Activated CD8-positive, alpha-beta memory T cell treated with anti-CD3 and anti-CD28 coated beads, Interleukin-2, amount 10 ng/mL, durations not matched to agents 7 days and 5 days (primary cell): ENCODE data around the gene MRPL33. TPM values are rescaled to one million over a fixed set of nuclear protein-coding genes. Genes with fewer than 3 reads are reported as not detected.

ENCODE experiments used
- ATAC-seq: fragments of 150-1000 bp; cut with Tn5 transposase; one replicate; pipeline ENCODE4 v1.10.0; 2021; ENCODE audit warnings: moderate library complexity
- CTCF ChIA-PET: fragments of 350-600 bp; sonication (Branson Sonifier 250); formaldehyde crosslinking; loops from one replicate; lab custom pipeline; 2021; ENCODE audit warnings: antibody characterized with exemption; lab: Charles Lee
- DNase-seq: peaks from one replicate; pipeline ENCODE4 v3.0.0-alpha.2; 2020
- H3K27ac Mint-ChIP-seq: one replicate; pipeline ENCODE4 v1.8.0; 2021; ENCODE audit warnings: mild to moderate bottlenecking, mixed read lengths
- H3K27me3 Mint-ChIP-seq: one replicate; pipeline ENCODE4 v1.8.0; 2021; ENCODE audit warnings: mixed read lengths
- H3K36me3 Mint-ChIP-seq: one replicate; pipeline ENCODE4 v1.8.0; 2021; ENCODE audit warnings: mild to moderate bottlenecking, mixed read lengths
- H3K4me1 Mint-ChIP-seq: one replicate; pipeline ENCODE4 v1.8.0; 2021; ENCODE audit warnings: mixed read lengths
- H3K4me3 Mint-ChIP-seq: one replicate; pipeline ENCODE4 v1.8.0; 2021; ENCODE audit warnings: mild to moderate bottlenecking, moderate library complexity, mixed read lengths
- H3K9me3 Mint-ChIP-seq: one replicate; pipeline ENCODE4 v1.8.0; 2022; ENCODE audit warnings: low read depth, mixed read lengths
- total RNA-seq, 2 experiments: library from RNA; stranded (reverse); gene quantifications; one replicate each; pipeline ENCODE4 v1.2.3, GENCODE V29; 2021

The MRPL33 gene
- total RNA-seq, 2 experiments from 2014 or later = 49.0 to 62.0 TPM

- ATAC-seq (no peak), DNase-seq (no peak)
- CTCF ChIA-PET = interaction anchor here (1.6 kb wide), 1 partner anchor 10 kb away, joined by 4 read pairs; no protein-coding TSS in a partner anchor
- Mint-ChIP-seq H3K27ac (no peak overlapping the region), H3K4me1 (peaks cover 13% of the 10 kb centered on the region), H3K4me3 (no peak overlapping the region), H3K36me3 (peaks cover 2% of the 10 kb centered on the region), H3K27me3 (no peaks in the 10 kb centered on the region), H3K9me3 (no peaks in the 10 kb centered on the region)
These were observed 37.5 kb downstream of the MRPL33 start for GRCh38 chr2:27808984-27809383.

DNA sequence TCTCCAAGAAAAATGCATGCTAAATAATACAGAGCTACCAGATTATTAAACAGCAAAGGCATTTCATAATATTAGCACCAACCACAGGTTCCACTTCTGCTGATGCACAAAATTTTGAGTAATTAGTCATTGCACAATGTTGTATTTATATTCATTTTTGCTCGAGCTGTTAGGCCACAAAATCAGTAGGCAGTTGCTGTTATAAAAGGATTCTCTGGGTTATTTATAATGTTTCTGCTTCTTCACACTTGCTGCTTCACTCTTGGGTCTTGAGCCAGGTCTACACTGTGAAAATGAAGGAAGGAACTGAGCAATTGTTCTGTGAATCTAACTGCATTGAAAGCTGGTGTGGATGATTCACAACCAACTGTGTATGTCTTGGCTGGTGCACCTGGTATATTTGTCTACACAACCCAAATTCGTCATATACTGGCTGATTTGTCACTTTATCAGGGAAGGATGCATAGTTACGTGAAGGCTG lies 38.3 kb downstream of the MRPL33 start:
- Mint-ChIP-seq H3K4me3 (no peak overlapping the region), H3K27ac (no peak overlapping the region), H3K27me3 (no peaks in the 10 kb centered on the region), H3K4me1 (peaks cover 13% of the 10 kb centered on the region), H3K9me3 (no peaks in the 10 kb centered on the region), H3K36me3 (peaks cover 2% of the 10 kb centered on the region)
- DNase-seq (no peak), ATAC-seq (no peak)
- CTCF ChIA-PET = interaction anchor here (1.6 kb wide), 1 partner anchor 11 kb away, joined by 4 read pairs; no protein-coding TSS in a partner anchor

DNA sequence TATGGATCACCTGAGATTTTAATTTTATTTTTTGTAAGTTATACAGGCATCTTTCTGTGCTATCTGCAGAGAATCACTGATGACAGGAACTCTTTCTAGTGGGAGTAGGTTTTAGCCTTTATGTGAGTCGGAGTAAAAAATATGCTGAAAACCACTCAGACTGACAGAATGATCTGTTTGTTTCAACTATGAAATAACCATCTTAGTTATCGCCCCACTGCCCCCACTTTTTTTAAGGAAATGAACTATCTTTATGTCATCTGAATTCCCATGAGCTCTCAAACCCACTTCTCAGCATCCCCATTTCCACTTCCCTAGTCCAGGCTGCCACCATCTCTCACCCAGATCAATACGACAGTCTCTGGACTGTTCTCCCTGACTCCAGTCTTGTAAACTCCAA lies 38.9 kb downstream of the MRPL33 start:
- H3K27me3 Mint-ChIP-seq = no peaks in the 10 kb centered on the region
- no peak overlapping the region for H3K4me3 Mint-ChIP-seq
- peaks cover 13% of the 10 kb centered on the region for H3K4me1 Mint-ChIP-seq
- no peak overlapping the region for H3K27ac Mint-ChIP-seq
- DNase-seq (no peak), ATAC-seq (no peak)
- peaks cover 2% of the 10 kb centered on the region for H3K36me3 Mint-ChIP-seq
- H3K9me3 Mint-ChIP-seq = no peaks in the 10 kb centered on the region
- CTCF ChIA-PET = interaction anchor here (1.6 kb wide), 1 partner anchor 11 kb away, joined by 4 read pairs; no protein-coding TSS in a partner anchor

GRCh38 chr2:27811768-27812167 lies 40.2 kb downstream of the MRPL33 start:
- CTCF ChIA-PET = no interaction called here
- ATAC-seq = no peak
- H3K4me1 Mint-ChIP-seq = peaks cover 13% of the 10 kb centered on the region

DNA sequence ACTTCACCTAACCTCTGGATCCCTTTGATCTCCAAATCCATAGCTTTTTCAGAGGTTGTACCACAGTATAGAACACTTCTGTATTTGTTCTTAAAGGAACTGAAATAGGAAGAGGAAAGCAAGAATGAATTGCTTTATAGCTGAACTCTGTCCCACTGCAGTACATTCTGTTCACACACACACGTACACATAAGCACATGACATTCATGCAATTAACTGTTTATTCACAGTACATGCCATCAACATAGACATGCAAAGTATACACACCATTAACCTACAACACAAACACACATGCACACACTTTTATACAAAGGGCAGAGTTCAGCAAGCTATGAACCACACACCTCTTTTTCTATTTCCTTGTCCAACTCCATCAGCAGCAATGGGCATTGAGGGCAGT lies 43.2 kb downstream of the MRPL33 start:
- ATAC-seq = no peak
- Mint-ChIP-seq H3K27ac (no peak overlapping the region), H3K9me3 (no peaks in the 10 kb centered on the region), H3K4me1 (peaks cover 13% of the 10 kb centered on the region), H3K36me3 (peaks cover 9% of the 10 kb centered on the region), H3K4me3 (no peak overlapping the region), H3K27me3 (no peaks in the 10 kb centered on the region)
- CTCF ChIA-PET = no interaction called here
- DNase-seq = no peak

More at GRCh38 chr2:27811768-27812167, 40.2 kb downstream of the MRPL33 start:
- H3K9me3 Mint-ChIP-seq = no peaks in the 10 kb centered on the region
- DNase-seq = no peak
- no peak overlapping the region for H3K4me3 Mint-ChIP-seq
- H3K27me3 Mint-ChIP-seq = no peaks in the 10 kb centered on the region
- no peak overlapping the region for H3K27ac Mint-ChIP-seq
- peaks cover 2% of the 10 kb centered on the region for H3K36me3 Mint-ChIP-seq

GRCh38 chr2:27815860-27816438 lies 44.4 kb downstream of the MRPL33 start:
- DNase-seq (no peak), ATAC-seq (no peak)
- Mint-ChIP-seq H3K4me1 (peaks cover 6% of the 10 kb centered on the region), H3K9me3 (no peaks in the 10 kb centered on the region), H3K27me3 (no peaks in the 10 kb centered on the region), H3K36me3 (peaks cover 9% of the 10 kb centered on the region), H3K27ac (no peak overlapping the region), H3K4me3 (no peak overlapping the region)
- CTCF ChIA-PET = no interaction called here

DNA sequence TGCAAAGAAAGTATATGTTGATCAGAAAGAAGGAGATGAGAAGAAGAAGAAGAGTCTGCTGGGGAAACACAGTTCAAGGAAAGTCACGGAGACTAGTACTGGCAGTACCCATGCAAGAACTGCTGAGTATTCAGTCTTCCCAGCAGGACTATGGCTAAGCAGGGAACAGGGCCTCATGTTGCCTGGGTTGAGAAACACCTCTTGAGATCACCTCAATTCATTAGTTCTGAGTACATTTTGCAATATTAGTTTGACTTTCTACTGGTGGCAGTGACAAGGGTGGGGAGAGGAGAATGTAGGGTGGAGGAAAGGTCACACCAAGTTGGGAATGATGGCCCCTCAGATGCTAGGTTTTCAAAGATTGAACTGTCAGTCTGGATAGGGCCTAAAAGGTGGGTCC lies 50.5 kb downstream of the MRPL33 start:
- Mint-ChIP-seq H3K4me1 (no peaks in the 10 kb centered on the region), H3K9me3 (peaks cover 6% of the 10 kb centered on the region), H3K27ac (no peak overlapping the region), H3K4me3 (no peak overlapping the region), H3K36me3 (peaks cover 18% of the 10 kb centered on the region), H3K27me3 (no peaks in the 10 kb centered on the region)
- DNase-seq (no peak), ATAC-seq (no peak)
- CTCF ChIA-PET = no interaction called here

DNA sequence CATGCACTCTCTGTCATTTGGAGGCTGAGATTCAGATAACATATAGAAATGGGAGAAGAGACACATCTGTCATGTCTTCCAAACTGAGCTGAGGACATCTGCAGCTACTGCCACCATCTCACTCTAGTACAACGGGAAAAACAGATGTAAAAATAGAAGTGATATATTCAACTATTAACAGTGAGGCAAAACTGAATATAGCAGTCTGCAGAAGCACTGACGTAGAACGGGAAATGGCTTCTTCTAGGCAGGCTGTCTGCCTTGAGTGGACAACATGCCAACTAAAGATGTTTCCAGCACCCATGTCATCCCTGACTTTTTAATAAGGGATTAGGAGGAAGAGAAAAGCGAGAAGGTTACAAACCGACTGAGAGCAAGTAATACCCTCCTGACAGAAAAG lies 51.6 kb downstream of the MRPL33 start:
- CTCF ChIA-PET = no interaction called here
- DNase-seq (no peak), ATAC-seq (no peak)
- peaks cover 14% of the 10 kb centered on the region for H3K36me3 Mint-ChIP-seq
- H3K27ac Mint-ChIP-seq = no peak overlapping the region
- no peaks in the 10 kb centered on the region for H3K27me3 Mint-ChIP-seq
- H3K4me3 Mint-ChIP-seq = no peak overlapping the region
- peaks cover 6% of the 10 kb centered on the region for H3K9me3 Mint-ChIP-seq
- H3K4me1 Mint-ChIP-seq = no peaks in the 10 kb centered on the region

GRCh38 chr2:27823569-27823968 lies 52.0 kb downstream of the MRPL33 start:
- H3K36me3 Mint-ChIP-seq = peaks cover 13% of the 10 kb centered on the region
- ATAC-seq = no peak
- no peak for DNase-seq
- H3K9me3 Mint-ChIP-seq = peaks cover 6% of the 10 kb centered on the region
- CTCF ChIA-PET = no interaction called here
- H3K4me3 Mint-ChIP-seq = no peak overlapping the region
- H3K27me3 Mint-ChIP-seq = no peaks in the 10 kb centered on the region
- H3K27ac Mint-ChIP-seq = no peak overlapping the region
- no peaks in the 10 kb centered on the region for H3K4me1 Mint-ChIP-seq

- peaks cover 6% of the 10 kb centered on the region for H3K9me3 Mint-ChIP-seq
- H3K4me3 Mint-ChIP-seq = no peak overlapping the region
- H3K27me3 Mint-ChIP-seq = no peaks in the 10 kb centered on the region
- ATAC-seq (no peak), DNase-seq (no peak)
- peaks cover 11% of the 10 kb centered on the region for H3K36me3 Mint-ChIP-seq
- H3K4me1 Mint-ChIP-seq = no peaks in the 10 kb centered on the region
- CTCF ChIA-PET = no interaction called here
- no peak overlapping the region for H3K27ac Mint-ChIP-seq
These were observed 52.9 kb downstream of the MRPL33 start for GRCh38 chr2:27824401-27824800.

- ATAC-seq (no peak), DNase-seq (no peak)
- Mint-ChIP-seq H3K27me3 (no peaks in the 10 kb centered on the region), H3K4me3 (no peak overlapping the region), H3K9me3 (peaks cover 8% of the 10 kb centered on the region), H3K4me1 (no peaks in the 10 kb centered on the region), H3K36me3 (peaks cover 20% of the 10 kb centered on the region), H3K27ac (no peak overlapping the region)
- CTCF ChIA-PET = no interaction called here
These were observed 56.8 kb downstream of the MRPL33 start for GRCh38 chr2:27828305-27828704.

Other genes with a start within 250 kb of the MRPL33 start
- gene ZNF512, start 188.7 kb upstream of the MRPL33 start, total RNA-seq = 10 to 100 TPM; 32.8 to 39.5 TPM
- 1 to 10 TPM in 1 of 2 experiments, under 1 TPM in 1; 0.98 to 1.5 TPM for gene CCDC121, start 142.7 kb upstream of the MRPL33 start, total RNA-seq
- 10 to 100 TPM; 36.9 to 50.9 TPM for gene GPN1, start 142.7 kb upstream of the MRPL33 start, total RNA-seq
- gene SUPT7L, start 108.1 kb upstream of the MRPL33 start, total RNA-seq = 10 to 100 TPM; 34.8 to 39.7 TPM
- gene SLC4A1AP, start 107.8 kb upstream of the MRPL33 start, total RNA-seq = 10 to 100 TPM; 27.8 to 28.2 TPM
- gene RBKS, start 118.7 kb downstream of the MRPL33 start, total RNA-seq = 1 to 10 TPM; 2.6 to 3.4 TPM
- 10 to 100 TPM; 65.4 to 69.5 TPM for gene BABAM2, start 119.0 kb downstream of the MRPL33 start, total RNA-seq